Neural progenitor cell (in vitro differentiated cells): ENCODE results near the gene FCRLA. TPM values are rescaled to one million over a fixed set of nuclear protein-coding genes. Genes with fewer than 3 reads are reported as not detected.
"Not testable (repeated sequence)": the region's sequence is repeated elsewhere in the genome, so short reads cannot be mapped to it uniquely, and the experiment has no call there.

Experiments used
- DNase-seq: peaks from one replicate; pipeline ENCODE4 v3.0.0-alpha.2; 2016; ENCODE audit warnings: low spot score
- H2AFZ ChIP-seq: fragments of 200-600 bp; sonication (generic); replicated peaks from 2 replicates; pipeline ENCODE4 v1.6.1; 2016; ENCODE audit warnings: antibody characterized with exemption
- H3F3A ChIP-seq: fragments of 200-600 bp; sonication (generic); 2 replicates; pipeline ENCODE4 v1.6.1; 2016; ENCODE audit warnings: antibody characterized with exemption, low read depth
- H3K27ac ChIP-seq: fragments of 200-600 bp; sonication (generic); 2 replicates; pipeline ENCODE4 v1.5.1; 2016; ENCODE audit warnings: mild to moderate bottlenecking
- H3K27me3 ChIP-seq: fragments of 200-600 bp; sonication (generic); 2 replicates; pipeline ENCODE4 v1.6.1; 2016; ENCODE audit warnings: mild to moderate bottlenecking, moderate library complexity
- H3K36me3 ChIP-seq: fragments of 200-600 bp; sonication (generic); 2 replicates; pipeline ENCODE4 v1.5.1; 2016
- H3K4me1 ChIP-seq: fragments of 200-600 bp; sonication (generic); 2 replicates; pipeline ENCODE4 v1.6.1; 2016; ENCODE audit warnings: mixed run types
- H3K4me2 ChIP-seq: fragments of 200-600 bp; sonication (generic); 2 replicates; pipeline ENCODE4 v1.6.1; 2016
- H3K4me3 ChIP-seq: fragments of 200-600 bp; sonication (generic); 2 replicates; pipeline ENCODE4 v1.5.1; 2016
- H3K79me2 ChIP-seq: fragments of 200-600 bp; sonication (generic); 2 replicates; pipeline ENCODE4 v1.6.1; 2016; ENCODE audit warnings: low read depth
- H3K9ac ChIP-seq: fragments of 200-600 bp; sonication (generic); 2 replicates; pipeline ENCODE4 v1.6.1; 2016
- H3K9me3 ChIP-seq: fragments of 200-600 bp; sonication (generic); 2 replicates; pipeline ENCODE4 v1.5.1; 2016; ENCODE audit warnings: low read depth
- H4K20me1 ChIP-seq: fragments of 200-600 bp; sonication (generic); 2 replicates; pipeline ENCODE4 v1.6.1; 2016; ENCODE audit warnings: low read depth
- H3K27ac Mint-ChIP-seq: 3 replicates; pipeline ENCODE4 v1.8.0; 2021; ENCODE audit warnings: mixed read lengths
- H3K27me3 Mint-ChIP-seq: 2 replicates; pipeline ENCODE4 v1.8.0; 2022; ENCODE audit warnings: low read depth, mild to moderate bottlenecking, inconsistent platforms, moderate library complexity, mixed read lengths; ENCODE audit not compliant: insufficient read depth
- H3K36me3 Mint-ChIP-seq: 3 replicates; pipeline ENCODE4 v1.8.0; 2021; ENCODE audit warnings: mixed read lengths
- H3K4me1 Mint-ChIP-seq: 3 replicates; pipeline ENCODE4 v1.8.0; 2021; ENCODE audit warnings: mixed read lengths
- H3K4me3 Mint-ChIP-seq: 3 replicates; pipeline ENCODE4 v1.8.0; 2021; ENCODE audit warnings: mild to moderate bottlenecking, moderate library complexity, mixed read lengths
- H3K9me3 Mint-ChIP-seq: 3 replicates; pipeline ENCODE4 v1.8.0; 2020; ENCODE audit warnings: mixed read lengths
- EZH2 ChIP-seq: fragments of 200-600 bp; sonication (generic); IDR thresholded peaks from 2 replicates; pipeline ENCODE4 v1.6.1; 2017; ENCODE audit warnings: antibody characterized with exemption, mild to moderate bottlenecking, moderate library complexity
- EZH2phosphoT487 ChIP-seq: fragments of 200-600 bp; sonication (generic); IDR thresholded peaks from 2 replicates; pipeline ENCODE4 v1.6.1; 2017; ENCODE audit warnings: antibody characterized with exemption
- total RNA-seq: library from RNA; depleted of rRNA; stranded (reverse); fragments of >200 nt; gene quantifications from 2 replicates; pipeline ENCODE4 v1.2.3, GENCODE V29; 2015; ENCODE audit warnings: low replicate concordance
- TF ChIP-seq, protein P1 (sequence below): fragments of 200-600 bp; sonication (generic); IDR thresholded peaks from 2 replicates; pipeline ENCODE4 v1.5.1; 2017; ENCODE audit warnings: antibody characterized with exemption, mild to moderate bottlenecking

Gene FCRLA, protein sequence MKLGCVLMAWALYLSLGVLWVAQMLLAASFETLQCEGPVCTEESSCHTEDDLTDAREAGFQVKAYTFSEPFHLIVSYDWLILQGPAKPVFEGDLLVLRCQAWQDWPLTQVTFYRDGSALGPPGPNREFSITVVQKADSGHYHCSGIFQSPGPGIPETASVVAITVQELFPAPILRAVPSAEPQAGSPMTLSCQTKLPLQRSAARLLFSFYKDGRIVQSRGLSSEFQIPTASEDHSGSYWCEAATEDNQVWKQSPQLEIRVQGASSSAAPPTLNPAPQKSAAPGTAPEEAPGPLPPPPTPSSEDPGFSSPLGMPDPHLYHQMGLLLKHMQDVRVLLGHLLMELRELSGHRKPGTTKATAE
- not detected in 2 replicates for total RNA-seq

DNA sequence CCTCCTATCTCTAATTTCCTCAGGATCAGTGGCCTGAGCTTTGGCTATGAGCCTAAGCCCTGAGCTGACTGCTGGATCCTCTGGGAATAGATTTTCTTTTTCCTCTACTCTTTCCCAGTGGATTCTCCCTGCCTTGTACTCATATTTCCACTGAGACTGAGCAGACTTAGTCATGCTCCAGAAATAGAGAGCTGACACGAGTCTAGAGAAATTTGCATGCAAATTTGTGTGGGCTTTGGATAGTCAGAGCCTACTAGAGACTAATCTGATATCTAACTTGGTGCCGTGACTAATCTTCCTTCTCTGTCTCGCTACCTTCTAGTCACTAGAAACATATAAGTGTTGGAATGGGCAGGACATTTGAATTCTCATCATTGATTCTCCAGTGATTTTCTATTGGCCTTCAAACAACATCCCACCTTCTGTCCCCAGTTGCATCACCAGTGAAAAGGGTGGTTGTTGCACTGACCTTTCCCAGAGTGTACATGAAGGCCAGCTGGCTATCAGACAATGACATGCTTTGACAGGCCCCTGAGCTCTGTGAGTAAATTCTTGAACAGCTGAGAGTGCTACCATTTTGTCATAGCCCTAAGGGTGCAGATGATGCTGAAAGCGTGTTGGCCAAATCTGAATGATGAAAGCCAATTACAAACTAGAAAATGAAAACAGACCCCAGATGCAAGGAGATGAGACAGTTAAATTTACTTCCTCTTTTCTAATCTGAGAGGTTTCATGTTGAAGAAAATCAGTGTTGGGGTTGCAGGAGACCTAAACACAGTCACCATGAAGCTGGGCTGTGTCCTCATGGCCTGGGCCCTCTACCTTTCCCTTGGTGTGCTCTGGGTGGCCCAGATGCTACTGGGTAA lies at the start of gene FCRLA:
Gene FCRLA, plus strand, starts transcription at position 748 of the 866 bp plus-strand sequence. Its CDS starts 36 bp downstream, at position 784.
- H3K27ac ChIP-seq: no peak within 1 kb of the TSS
- TF ChIP-seq, protein P1, sequence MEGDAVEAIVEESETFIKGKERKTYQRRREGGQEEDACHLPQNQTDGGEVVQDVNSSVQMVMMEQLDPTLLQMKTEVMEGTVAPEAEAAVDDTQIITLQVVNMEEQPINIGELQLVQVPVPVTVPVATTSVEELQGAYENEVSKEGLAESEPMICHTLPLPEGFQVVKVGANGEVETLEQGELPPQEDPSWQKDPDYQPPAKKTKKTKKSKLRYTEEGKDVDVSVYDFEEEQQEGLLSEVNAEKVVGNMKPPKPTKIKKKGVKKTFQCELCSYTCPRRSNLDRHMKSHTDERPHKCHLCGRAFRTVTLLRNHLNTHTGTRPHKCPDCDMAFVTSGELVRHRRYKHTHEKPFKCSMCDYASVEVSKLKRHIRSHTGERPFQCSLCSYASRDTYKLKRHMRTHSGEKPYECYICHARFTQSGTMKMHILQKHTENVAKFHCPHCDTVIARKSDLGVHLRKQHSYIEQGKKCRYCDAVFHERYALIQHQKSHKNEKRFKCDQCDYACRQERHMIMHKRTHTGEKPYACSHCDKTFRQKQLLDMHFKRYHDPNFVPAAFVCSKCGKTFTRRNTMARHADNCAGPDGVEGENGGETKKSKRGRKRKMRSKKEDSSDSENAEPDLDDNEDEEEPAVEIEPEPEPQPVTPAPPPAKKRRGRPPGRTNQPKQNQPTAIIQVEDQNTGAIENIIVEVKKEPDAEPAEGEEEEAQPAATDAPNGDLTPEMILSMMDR: no peak
- no peak for TF ChIP-seq EZH2phosphoT487
- no peak for TF ChIP-seq EZH2
- no peaks in the 10 kb centered on the region for H3K36me3 ChIP-seq

DNA sequence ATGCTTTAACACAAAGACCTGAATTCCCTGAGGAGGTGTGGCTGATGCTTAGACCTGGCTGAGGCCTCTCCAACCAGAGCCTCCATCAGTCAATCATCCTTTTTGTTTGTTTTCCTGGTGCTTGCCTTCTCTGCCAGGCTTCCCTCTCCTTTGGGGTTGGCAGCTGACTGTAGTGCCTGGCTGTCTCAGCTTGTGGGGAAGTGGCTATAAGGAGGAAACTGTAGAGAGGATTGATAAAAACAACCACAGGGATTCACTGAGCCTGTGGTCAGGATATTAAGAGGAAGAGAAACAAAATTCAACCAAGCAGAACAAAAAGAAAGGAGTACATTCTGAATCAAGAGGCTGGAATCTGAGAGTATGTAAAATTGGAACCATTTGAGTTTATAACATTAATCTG lies 48.5 kb upstream of the FCRLA start:
- H3K36me3 ChIP-seq, H3K4me3 Mint-ChIP-seq, H3K4me1 Mint-ChIP-seq, H3K4me1 ChIP-seq, H3K27me3 ChIP-seq, H4K20me1 ChIP-seq, H3K9ac ChIP-seq, H3K4me2 ChIP-seq, H2AFZ ChIP-seq, H3K4me3 ChIP-seq, H3K9me3 ChIP-seq, H3K9me3 Mint-ChIP-seq, DNase-seq, H3K79me2 ChIP-seq, H3K27me3 Mint-ChIP-seq, H3F3A ChIP-seq, H3K27ac ChIP-seq, H3K27ac Mint-ChIP-seq, H3K36me3 Mint-ChIP-seq: not testable (repeated sequence)

More for the DNA sequence above, at the start of gene FCRLA:
- Histone ChIP-seq H3K9ac (no peak within 1 kb of the TSS), H3K27me3 (no peaks in the 10 kb centered on the region), H4K20me1 (no peaks in the 10 kb centered on the region), H3K79me2 (no peaks in the 10 kb centered on the region), H3K4me2 (no peak within 1 kb of the TSS), H3K9me3 (no peaks in the 10 kb centered on the region), H3F3A (no peaks in the 10 kb centered on the region), H3K4me3 (no peak within 1 kb of the TSS), H2AFZ (no peak within 1 kb of the TSS), H3K4me1 (no peaks in the 10 kb centered on the region)
- no peaks in the 10 kb centered on the region for H3K36me3 Mint-ChIP-seq
- no peaks in the 10 kb centered on the region for H3K4me1 Mint-ChIP-seq
- H3K27me3 Mint-ChIP-seq: no peaks in the 10 kb centered on the region
- no peak within 1 kb of the TSS for H3K27ac Mint-ChIP-seq
- no peaks in the 10 kb centered on the region for H3K9me3 Mint-ChIP-seq
- no peak within 1 kb of the TSS for H3K4me3 Mint-ChIP-seq
- no peak for DNase-seq

DNA sequence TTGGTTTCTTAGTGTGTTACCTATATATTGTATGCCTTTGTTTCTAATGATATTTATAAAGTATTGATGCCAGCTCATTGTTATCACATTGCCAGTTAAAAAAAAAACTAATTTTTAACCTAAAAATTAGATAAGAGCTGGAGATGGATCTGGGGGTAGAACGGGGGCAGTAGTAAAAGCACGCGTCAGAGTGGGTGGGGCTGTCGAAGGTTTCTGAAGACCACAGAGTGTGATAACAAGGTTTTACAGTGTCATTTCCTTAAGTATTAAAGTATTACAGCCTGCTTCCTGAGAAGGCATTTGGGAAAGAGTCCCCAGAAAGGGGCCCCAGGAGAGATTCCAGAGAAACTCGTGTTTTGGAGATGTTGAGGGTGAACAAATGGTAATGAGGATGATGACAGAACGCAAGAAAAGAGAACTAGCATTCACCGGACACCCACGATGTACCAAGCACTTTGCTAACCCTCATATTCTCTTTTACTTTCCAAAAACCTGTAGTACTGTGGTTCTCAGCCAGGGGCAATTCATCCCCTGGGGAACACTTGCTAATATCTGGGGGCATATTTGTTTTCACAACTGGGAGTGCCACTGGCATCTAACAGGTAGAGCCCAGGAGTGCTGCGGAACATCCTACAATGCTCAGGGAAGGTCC lies 45.2 kb upstream of the FCRLA start:
- H3K27me3 Mint-ChIP-seq, H3K27ac Mint-ChIP-seq, H3K4me2 ChIP-seq, H3K79me2 ChIP-seq, H3K36me3 Mint-ChIP-seq, H3K4me3 ChIP-seq, H3K4me3 Mint-ChIP-seq, H3K27ac ChIP-seq, DNase-seq, H3F3A ChIP-seq, H3K4me1 Mint-ChIP-seq, H3K27me3 ChIP-seq, H4K20me1 ChIP-seq, H3K9me3 Mint-ChIP-seq, H3K36me3 ChIP-seq, H3K9me3 ChIP-seq, H2AFZ ChIP-seq, H3K4me1 ChIP-seq, H3K9ac ChIP-seq: not testable (repeated sequence)

DNA sequence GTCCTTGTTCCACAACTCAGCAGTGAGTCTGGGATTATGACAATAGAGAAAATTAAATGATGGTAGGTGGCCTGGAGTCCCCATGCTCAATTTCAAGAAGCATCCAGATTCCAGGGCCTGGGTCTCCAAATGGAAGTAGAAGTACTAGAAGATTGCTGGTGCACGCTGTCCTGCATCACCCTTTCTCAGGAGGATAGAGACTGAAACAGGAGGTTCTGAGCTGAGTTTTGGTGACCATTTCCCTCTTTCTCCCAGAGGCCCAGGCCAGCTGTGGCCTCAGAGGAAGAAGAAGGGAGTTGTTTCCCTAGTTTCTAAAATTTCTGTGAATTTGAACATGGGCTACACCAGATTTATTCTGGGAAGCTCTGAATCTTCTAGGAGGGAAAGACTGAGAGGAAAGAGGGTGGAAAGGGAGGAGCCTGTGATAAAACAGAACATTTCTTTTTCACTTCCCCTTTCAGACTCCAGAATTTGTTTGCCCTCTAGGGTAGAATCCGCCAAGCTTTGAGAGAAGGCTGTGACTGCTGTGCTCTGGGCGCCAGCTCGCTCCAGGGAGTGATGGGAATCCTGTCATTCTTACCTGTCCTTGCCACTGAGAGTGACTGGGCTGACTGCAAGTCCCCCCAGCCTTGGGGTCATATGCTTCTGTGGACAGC lies 44.2 kb upstream of the FCRLA start, which contains the start of gene FCGR2B:
Gene FCGR2B, plus strand, starts transcription at position 460 of the 656 bp plus-strand sequence. Its CDS starts 99 bp downstream, at position 559.
- not testable (repeated sequence) for H3K4me3 Mint-ChIP-seq, H3F3A ChIP-seq, H4K20me1 ChIP-seq, H3K27ac Mint-ChIP-seq, H3K4me3 ChIP-seq, H3K79me2 ChIP-seq, H3K4me1 ChIP-seq, H3K9me3 Mint-ChIP-seq, H2AFZ ChIP-seq, H3K36me3 Mint-ChIP-seq, H3K4me2 ChIP-seq, H3K4me1 Mint-ChIP-seq, H3K27me3 ChIP-seq, DNase-seq, H3K9ac ChIP-seq, H3K27ac ChIP-seq, H3K9me3 ChIP-seq, H3K27me3 Mint-ChIP-seq, H3K36me3 ChIP-seq

DNA sequence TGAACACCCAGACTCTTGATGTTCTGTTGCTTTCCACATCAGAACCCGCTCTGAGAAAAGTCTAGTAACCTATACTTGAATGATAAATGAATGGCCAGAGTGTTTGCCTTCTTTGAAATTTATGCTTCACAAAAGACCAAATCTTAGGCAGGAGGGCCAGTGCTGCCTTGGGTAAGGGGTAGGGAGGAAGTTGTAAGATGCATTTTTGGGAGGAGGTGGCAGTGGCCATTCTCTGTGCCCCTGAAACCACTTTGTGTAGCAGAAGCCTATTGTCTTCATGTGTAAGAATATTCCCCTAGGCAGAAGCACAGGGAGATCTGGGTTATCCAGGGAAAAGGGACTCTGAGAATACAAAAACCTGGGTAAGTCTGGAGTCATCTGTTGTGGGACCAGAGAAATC lies 43.5 kb upstream of the FCRLA start:
- H3K27me3 ChIP-seq, H4K20me1 ChIP-seq, H3K4me1 ChIP-seq, H3K4me3 Mint-ChIP-seq, H3K36me3 ChIP-seq, H3K9me3 ChIP-seq, H2AFZ ChIP-seq, H3K79me2 ChIP-seq, H3K36me3 Mint-ChIP-seq, H3K4me3 ChIP-seq, H3K27ac Mint-ChIP-seq, H3K9ac ChIP-seq, H3K27ac ChIP-seq, H3K4me1 Mint-ChIP-seq, H3K9me3 Mint-ChIP-seq, H3K27me3 Mint-ChIP-seq, DNase-seq, H3K4me2 ChIP-seq, H3F3A ChIP-seq: not testable (repeated sequence)

DNA sequence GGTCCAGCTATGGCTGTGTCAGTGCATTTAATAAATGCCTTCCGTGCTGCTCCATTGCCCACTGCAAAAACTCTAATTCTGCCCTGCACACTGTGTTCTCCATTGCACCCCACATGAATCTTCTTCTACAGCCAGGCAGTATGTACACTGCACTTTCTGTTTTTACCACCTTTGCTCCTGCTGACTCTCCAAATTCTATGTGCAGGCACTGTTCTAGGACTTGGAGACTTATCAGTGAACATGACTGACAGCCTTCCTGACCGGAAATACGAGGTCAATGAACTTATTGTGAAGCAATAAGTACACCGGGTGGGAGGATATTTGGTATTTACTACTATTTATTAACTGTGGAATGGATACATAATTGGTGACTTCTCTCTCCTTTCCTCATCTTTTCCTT lies 42.3 kb upstream of the FCRLA start:
- not testable (repeated sequence) for H3K27ac ChIP-seq, H3K36me3 Mint-ChIP-seq, H3K9ac ChIP-seq, H3K4me3 ChIP-seq, H4K20me1 ChIP-seq, H3K4me3 Mint-ChIP-seq, H2AFZ ChIP-seq, H3K79me2 ChIP-seq, H3K9me3 Mint-ChIP-seq, H3K9me3 ChIP-seq, H3K27me3 ChIP-seq, H3K27ac Mint-ChIP-seq, H3K4me1 Mint-ChIP-seq, H3F3A ChIP-seq, H3K27me3 Mint-ChIP-seq, DNase-seq, H3K4me2 ChIP-seq, H3K4me1 ChIP-seq, H3K36me3 ChIP-seq
